Measurements from ENCODE around the gene SORBS1.

Gene SORBS1

GRCh38 chr10:95414016-95414830, 146.9 kb downstream of the SORBS1 start:
- DNase-seq (ENCODE audit: low read depth, low spot score), result no peak

GRCh38 chr10:95413588-95413987, 147.6 kb downstream of the SORBS1 start:
- DNase-seq (ENCODE audit: low read depth, low spot score), result no peak

- DNase-seq (ENCODE audit: low read depth, low spot score), result no peak
Measured at GRCh38 chr10:95411635-95412034, 149.5 kb downstream of the SORBS1 start.

DNA sequence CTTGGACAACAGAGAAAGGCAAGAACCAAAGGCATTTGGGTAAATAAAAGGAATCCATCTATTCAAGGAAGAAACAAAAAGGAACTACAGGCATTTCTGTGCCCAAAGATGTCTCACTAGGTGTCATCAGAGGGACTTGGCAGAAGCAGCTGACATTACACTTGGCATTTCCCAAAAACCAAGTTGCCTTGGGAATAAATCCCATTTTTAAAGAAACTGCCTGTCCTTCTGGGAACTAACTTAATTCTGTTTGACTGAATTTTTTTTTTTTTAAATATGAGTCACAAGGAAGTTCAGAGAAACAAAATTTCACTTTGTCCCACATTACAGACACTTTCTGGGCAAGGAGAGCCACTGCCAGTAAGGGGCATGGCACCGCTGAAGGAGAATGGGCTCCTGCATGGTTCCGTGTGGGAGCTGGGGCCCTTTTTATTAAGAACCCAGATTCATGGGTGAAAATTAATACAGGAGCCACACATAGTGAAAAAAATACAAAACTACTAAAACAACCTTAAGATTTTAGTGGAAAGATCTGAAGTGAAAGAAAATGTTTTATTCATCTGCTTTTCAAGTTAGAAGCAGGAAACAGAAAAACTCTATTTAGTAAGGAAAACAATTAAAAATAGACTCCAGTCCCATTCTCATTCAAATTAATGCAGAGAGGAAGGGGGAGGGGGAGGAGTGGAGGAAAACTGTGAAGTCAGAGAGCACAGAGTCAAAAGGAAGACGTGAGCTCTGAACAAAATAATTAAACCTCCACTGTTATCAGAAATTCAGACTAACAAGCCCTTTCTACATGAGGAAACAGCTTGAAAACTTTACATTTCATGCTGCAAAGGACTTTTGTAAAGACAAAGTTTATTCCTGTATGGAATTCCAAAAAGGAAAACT, 151.9 kb downstream of the SORBS1 start:
- no peak for DNase-seq (ENCODE audit: low read depth, low spot score)

- no peak for DNase-seq (ENCODE audit: low read depth, low spot score)
Measured at GRCh38 chr10:95408148-95408960, 152.8 kb downstream of the SORBS1 start.

- DNase-seq (ENCODE audit: low read depth, low spot score), result no peak
Measured at GRCh38 chr10:95407546-95407945, 153.6 kb downstream of the SORBS1 start.

- no peak for DNase-seq (ENCODE audit: low read depth, low spot score)
Measured at GRCh38 chr10:95406651-95407280, 154.4 kb downstream of the SORBS1 start.

DNA sequence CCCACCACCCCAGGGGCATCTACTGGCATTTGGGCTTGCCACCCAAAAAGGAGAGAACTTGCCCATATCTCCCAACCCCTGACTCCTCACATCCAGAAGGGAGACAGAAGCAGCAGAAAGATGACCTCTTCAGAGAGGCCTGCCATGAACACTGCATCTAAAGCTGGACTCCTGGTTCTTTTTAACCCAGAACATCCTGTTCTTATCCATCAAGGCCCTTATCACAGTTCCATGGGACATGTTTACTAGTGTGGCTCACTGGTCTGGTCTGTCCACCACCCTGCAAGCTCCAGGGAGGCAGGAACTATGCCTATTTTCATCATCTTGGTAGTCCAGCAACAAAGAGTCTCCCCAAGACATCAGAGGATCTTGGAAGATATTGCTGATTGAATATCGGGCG, 155.5 kb downstream of the SORBS1 start:
- no peak for DNase-seq (ENCODE audit: low read depth, low spot score)

- DNase-seq (ENCODE audit: low read depth, low spot score), result no peak
Measured at GRCh38 chr10:95404864-95405263, 156.3 kb downstream of the SORBS1 start.

DNA sequence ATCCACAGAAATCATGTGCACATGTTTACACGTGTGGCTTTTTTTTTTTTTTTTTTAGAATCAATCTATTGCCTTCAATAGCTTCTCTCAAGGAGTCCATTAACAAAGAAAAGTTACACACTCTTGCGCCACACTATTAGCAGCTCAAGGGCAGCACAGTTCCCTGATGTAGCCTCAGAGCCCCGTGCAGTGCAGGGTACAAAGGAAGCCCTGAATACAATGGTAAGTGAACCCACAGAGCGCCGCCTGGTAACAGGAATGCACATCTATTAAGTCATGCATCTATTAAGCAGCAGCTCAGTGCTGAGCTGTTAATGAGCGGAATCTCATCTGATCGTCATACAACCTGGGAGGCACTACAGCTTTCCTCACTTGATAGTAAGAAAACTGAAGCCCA, 156.7 kb downstream of the SORBS1 start:
- no peak for DNase-seq (ENCODE audit: low read depth, low spot score)

DNA sequence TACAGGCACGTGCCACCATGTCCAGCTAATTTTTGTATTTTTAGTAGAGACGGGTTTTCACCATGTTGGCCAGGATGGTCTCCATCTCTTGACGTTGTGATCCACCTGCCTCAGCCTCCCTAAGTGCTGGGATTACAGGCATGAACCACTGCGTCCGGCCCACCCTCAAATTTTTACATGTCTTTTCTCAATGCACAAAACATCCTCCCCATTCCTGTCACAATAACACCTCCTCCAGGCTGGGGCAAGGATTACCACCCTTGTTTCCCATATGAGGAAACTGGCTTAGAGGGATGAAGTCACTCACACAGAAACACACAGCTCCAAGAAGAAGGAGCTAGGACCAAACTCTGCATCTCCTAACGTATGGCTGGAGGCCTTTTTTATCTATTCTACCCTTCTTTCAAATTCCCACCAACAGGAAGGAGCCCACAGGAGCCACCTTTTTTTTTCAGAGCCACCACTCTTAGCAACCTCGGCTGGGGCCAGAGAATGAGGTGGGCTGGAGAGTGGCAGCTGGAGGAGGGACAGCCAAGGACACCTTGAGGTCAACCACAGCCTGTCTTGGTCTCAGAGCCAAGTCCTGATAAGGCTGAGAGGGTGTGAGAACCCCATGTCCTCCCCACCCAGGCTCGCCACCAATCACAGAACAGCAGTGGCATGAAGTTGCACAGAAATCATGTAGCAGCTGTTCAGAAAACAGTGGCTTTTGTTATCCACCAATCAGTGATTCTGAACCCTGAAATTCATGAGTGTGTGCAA, 157.3 kb downstream of the SORBS1 start:
- DNase-seq (ENCODE audit: low read depth, low spot score), result no peak

DNA sequence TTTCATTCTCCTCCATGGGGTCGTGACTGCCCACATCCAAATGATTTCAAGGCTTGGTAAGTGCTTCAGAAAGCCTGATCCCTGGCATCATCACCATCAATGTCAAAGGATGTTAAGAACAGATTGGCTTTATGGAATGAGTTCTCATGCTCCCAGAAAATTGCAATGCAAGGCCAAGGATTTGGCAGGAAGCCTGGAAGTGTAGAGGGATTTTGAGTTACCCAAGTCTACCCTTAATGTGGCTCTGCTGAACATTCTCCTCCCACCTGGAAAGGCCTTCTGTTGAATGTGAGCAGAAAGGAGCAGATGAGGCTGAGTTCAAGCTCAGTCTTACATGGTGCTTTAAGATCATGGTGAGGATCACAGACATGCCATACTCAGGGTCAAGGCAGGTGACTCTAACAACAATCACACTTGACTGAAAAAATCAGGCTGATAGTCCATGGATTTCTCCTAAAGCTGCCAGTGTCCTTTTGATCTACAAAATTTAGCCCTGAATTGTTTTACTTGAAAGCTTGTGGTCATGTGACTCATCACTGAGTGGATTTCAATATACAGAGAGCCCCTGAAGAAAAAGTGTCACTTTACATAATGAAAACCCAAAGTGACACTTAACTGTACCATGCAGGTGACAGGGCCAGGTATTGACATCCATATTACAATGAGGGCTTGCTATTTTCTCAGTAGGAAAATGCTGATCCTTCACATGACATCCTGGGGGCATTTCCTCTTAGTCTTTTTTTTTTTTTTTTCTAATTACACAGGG, 159.3 kb downstream of the SORBS1 start:
- no peak for DNase-seq (ENCODE audit: low read depth, low spot score)

- no peak for DNase-seq (ENCODE audit: low read depth, low spot score)
Measured at GRCh38 chr10:95400787-95401186, 160.4 kb downstream of the SORBS1 start.

- DNase-seq (ENCODE audit: low read depth, low spot score), result no peak
Measured at GRCh38 chr10:95399183-95399582, 162.0 kb downstream of the SORBS1 start.

DNA sequence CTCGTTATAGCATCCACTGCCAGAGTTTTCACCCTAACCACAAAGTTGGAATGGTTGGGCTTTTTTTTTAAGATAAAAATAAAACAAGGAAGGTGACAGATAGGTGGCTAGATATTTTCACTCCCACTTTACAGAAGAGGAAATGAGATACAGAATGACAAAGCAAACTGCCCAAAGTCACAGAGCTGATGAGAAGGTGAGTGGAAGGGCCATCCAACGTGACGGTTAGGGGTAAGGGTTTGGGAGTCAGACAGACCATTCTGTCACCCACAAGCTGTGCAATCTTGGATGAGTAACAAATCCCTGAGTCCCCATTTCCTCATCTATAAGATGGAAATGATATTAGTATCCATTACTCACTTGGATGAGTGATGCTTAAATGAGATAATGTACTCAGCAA, 163.4 kb downstream of the SORBS1 start:
- DNase-seq (ENCODE audit: low read depth, low spot score), result no peak

- no peak for DNase-seq (ENCODE audit: low read depth, low spot score)
Measured at GRCh38 chr10:95395947-95396449, 165.2 kb downstream of the SORBS1 start.

- DNase-seq (ENCODE audit: low read depth, low spot score), result no peak
Measured at GRCh38 chr10:95394161-95394880, 166.8 kb downstream of the SORBS1 start.

DNA sequence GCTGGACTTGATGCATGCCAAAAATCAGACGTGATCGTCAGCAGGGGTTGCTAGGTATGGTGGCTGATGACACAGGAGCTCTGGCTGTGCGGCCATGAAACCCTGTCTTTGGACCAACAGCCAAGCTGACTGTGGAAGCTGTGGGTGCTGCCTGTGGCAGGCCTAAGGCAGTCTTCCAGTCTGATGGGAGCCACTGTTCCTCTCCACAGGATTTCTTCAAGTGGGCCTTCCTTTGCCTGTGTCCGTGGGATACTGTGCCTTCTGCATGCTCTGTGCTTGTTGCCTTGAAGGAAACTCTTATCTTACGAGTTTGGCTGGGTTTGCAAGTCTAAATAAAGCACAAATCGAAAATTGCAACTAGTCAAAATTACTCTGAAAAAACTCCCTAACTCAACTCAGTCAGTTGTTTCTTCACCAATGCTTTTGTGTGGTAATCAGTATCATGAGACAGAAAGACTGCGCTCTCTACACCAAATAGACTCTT, 168.4 kb downstream of the SORBS1 start:
- DNase-seq (ENCODE audit: low read depth, low spot score), result no peak

GRCh38 chr10:95392217-95392584, 169.0 kb downstream of the SORBS1 start:
- DNase-seq (ENCODE audit: low read depth, low spot score), result no peak

Measured in smooth muscle cell of the brain vasculature (primary cell).